ENCODE measurements around the gene SRGAP1.

- no peak for TF ChIP-seq CTCF (IDR thresholded peaks at IDR 0.05; ENCODE audit: poor library complexity)
- no peak for TF ChIP-seq EZH2 (IDR thresholded peaks at IDR 0.05; ENCODE audit: borderline replicate concordance)
- TF ChIP-seq EZH2phosphoT487 (IDR thresholded peaks at IDR 0.05; ENCODE audit: low read depth, severe bottlenecking, unreplicated experiment), result no peak
These were observed 297.9 kb downstream of the SRGAP1 start for GRCh38 chr12:64142382-64142781.
